B cell (primary cell): Measurements from ENCODE around the gene TLE3. TPM values are rescaled to one million over a fixed set of nuclear protein-coding genes. Genes with fewer than 3 reads are reported as not detected.

ENCODE experiments used
- ATAC-seq: fragments of 200-7000 bp; cut with Tn5 transposase; one replicate; pipeline ENCODE4 v1.10.0; 2021; ENCODE audit warnings: low read depth, mild to moderate bottlenecking, moderate number of reproducible peaks, moderate library complexity
- CTCF ChIA-PET: fragments of 350-600 bp; sonication (Branson Sonifier 250); formaldehyde crosslinking; loops from one replicate; lab custom pipeline; 2021; ENCODE audit warnings: antibody characterized with exemption, inconsistent platforms; lab: Charles Lee
- POLR2A ChIA-PET: fragments of 350-600 bp; sonication (Branson Sonifier 250); formaldehyde crosslinking; loops from one replicate; lab custom pipeline; 2021; ENCODE audit warnings: antibody characterized with exemption; lab: Charles Lee
- DNase-seq: peaks from one replicate; pipeline ENCODE4 v3.0.0; 2013
- H2AFZ ChIP-seq: 2 replicates; pipeline ENCODE4 v1.6.1; 2012; ENCODE audit warnings: mild to moderate bottlenecking, low read depth, low read length; ENCODE audit not compliant: insufficient read depth, poor library complexity, severe bottlenecking
- H3K27ac ChIP-seq, 2 donors: 1 replicate in 1 of 2; 2 replicates in 1 of 2; pipeline ENCODE4 v1.5.1; 2012 to 2013; ENCODE audit warnings: low read length in 2 of 2, mild to moderate bottlenecking in 2 of 2, moderate library complexity in 1 of 2
- H3K27me3 ChIP-seq, 4 experiments: fragments of 200-600 bp in 1 of 4; sonication (generic) in 1 of 4; replicated peaks in 1 of 4; 1 replicate in 2 of 4; 2 replicates in 2 of 4; pipeline versions ENCODE4 v1.6.1 to v1.7.0; 2013 to 2016; ENCODE audit warnings: low read length in 3 of 4, mild to moderate bottlenecking in 2 of 4, mixed read lengths in 1 of 4, moderate library complexity in 1 of 4; ENCODE audit not compliant: insufficient read depth in 4 of 4, control insufficient read depth in 3 of 4; ENCODE audit errors: control extremely low read depth in 1 of 4
- H3K36me3 ChIP-seq, 2 experiments: replicated peaks in 1 of 2; 1 replicate in 1 of 2; 2 replicates in 1 of 2; pipeline versions ENCODE4 v1.6.1 to v1.7.1; 2013; ENCODE audit warnings: low read length in 1 of 2; ENCODE audit not compliant: insufficient read depth in 2 of 2, control insufficient read depth in 1 of 2; ENCODE audit errors: control extremely low read depth in 1 of 2, extremely low read depth in 1 of 2
- H3K4me1 ChIP-seq, 2 donors: fragments of 200-600 bp in 1 of 2; sonication (generic) in 1 of 2; 1 replicate in 1 of 2; 2 replicates in 1 of 2; pipeline versions ENCODE4 v1.5.1 to v1.6.1; 2013 to 2017; ENCODE audit warnings: low read length in 2 of 2; ENCODE audit not compliant: control insufficient read depth in 2 of 2, insufficient read depth in 2 of 2
- H3K4me2 ChIP-seq: replicated peaks from 2 replicates; pipeline ENCODE3; 2012; ENCODE audit warnings: mild to moderate bottlenecking, low read depth, low read length; ENCODE audit not compliant: poor library complexity, severe bottlenecking
- H3K4me3 ChIP-seq, 5 experiments: fragments of 200-600 bp in 1 of 5; sonication (generic) in 1 of 5; 1 replicate in 3 of 5; 2 replicates in 2 of 5; pipeline versions ENCODE4 v1.5.1 to v1.7.0; 2011 to 2016; ENCODE audit warnings: low read length in 4 of 5, mild to moderate bottlenecking in 4 of 5, low read depth in 2 of 5, control low read depth in 1 of 5, moderate library complexity in 1 of 5; ENCODE audit not compliant: insufficient read depth in 1 of 5; ENCODE audit errors: control extremely low read depth in 1 of 5, extremely low read depth in 1 of 5
- H3K79me2 ChIP-seq: fragments of 200-600 bp; sonication (generic); one replicate; pipeline ENCODE4 v1.6.0; 2016; ENCODE audit warnings: low read length; ENCODE audit not compliant: control insufficient read depth, insufficient read depth
- H3K9ac ChIP-seq: fragments of 200-600 bp; sonication (generic); 2 replicates; pipeline ENCODE4 v1.6.1; 2017; ENCODE audit warnings: mild to moderate bottlenecking, low read length, moderate library complexity
- H3K9me3 ChIP-seq, 3 donors: one replicate each; pipeline versions ENCODE4 v1.6.1 to v1.7.1; 2013; ENCODE audit warnings: low read length in 2 of 3; ENCODE audit not compliant: control insufficient read depth in 2 of 3, insufficient read depth in 1 of 3; ENCODE audit errors: control extremely low read depth in 1 of 3
- H4K20me1 ChIP-seq: 2 replicates; pipeline ENCODE4 v1.6.0; 2012; ENCODE audit warnings: mild to moderate bottlenecking, low read length; ENCODE audit not compliant: insufficient read depth, control insufficient read depth, poor library complexity, severe bottlenecking
- H3K27ac Mint-ChIP-seq: one replicate; pipeline ENCODE4 v1.8.0; 2021; ENCODE audit warnings: mixed read lengths
- H3K27me3 Mint-ChIP-seq: one replicate; pipeline ENCODE4 v1.8.0; 2021; ENCODE audit warnings: mixed read lengths
- H3K4me1 Mint-ChIP-seq: one replicate; pipeline ENCODE4 v1.8.0; 2021; ENCODE audit warnings: mixed read lengths
- H3K4me3 Mint-ChIP-seq: one replicate; pipeline ENCODE4 v1.8.0; 2021; ENCODE audit warnings: mixed read lengths
- H3K9me3 Mint-ChIP-seq: one replicate; pipeline ENCODE4 v1.8.0; 2022; ENCODE audit warnings: mixed read lengths; ENCODE audit not compliant: insufficient read depth
- CTCF ChIP-seq: fragments of 200-600 bp; IDR thresholded peaks from one replicate; pipeline ENCODE4 v1.8.0; 2022; ENCODE audit warnings: antibody characterized with exemption, mild to moderate bottlenecking
- EZH2 ChIP-seq: IDR thresholded peaks from 2 replicates; pipeline ENCODE4 v1.6.1; 2012; ENCODE audit warnings: borderline replicate concordance, low read depth, mild to moderate bottlenecking, moderate library complexity, low read length; ENCODE audit not compliant: insufficient read depth, poor library complexity, severe bottlenecking
- WGBS: methylation state at CpG from one replicate; pipeline ENCODE4 v1.1.5; 2013; ENCODE audit warnings: missing lambda C conversion rate; ENCODE audit not compliant: insufficient coverage; 5-methylcytosine and 5-hydroxymethylcytosine counted together
- intact Hi-C: fragments of 100-400 bp; cut with micrococcal nuclease; formaldehyde crosslinking; loops from one replicate; pipeline ENCODE4 v1.10.0; 2022
- polyA plus RNA-seq: library from polyadenylated mRNA; depleted of rRNA; stranded (reverse); fragments of >200 nt; gene quantifications from 2 replicates; pipeline ENCODE4 v1.2.3, GENCODE V29; 2012
- total RNA-seq, 2 donors: library from RNA; stranded (reverse); fragments of 120-200 nt in 1 of 2; gene quantifications; 1 replicate in 1 of 2; 2 replicates in 1 of 2; pipeline versions ENCODE4 v1.2.3 to v1.2.4, GENCODE V29; 2013 to 2022

Gene TLE3
- total and polyA plus RNA-seq, 2 donors (not counting 1 experiment from before 2014, with no cell fraction given): 187 to 278 TPM

- no peak for ATAC-seq
- no peaks in the 10 kb centered on the region for H3K9me3 ChIP-seq
- Mint-ChIP-seq H3K9me3 (no peaks in the 10 kb centered on the region), H3K27me3 (no peaks in the 10 kb centered on the region), H3K4me3 (peak overlapping the region; percentile 94), H3K4me1 (peaks cover 67% of the 10 kb centered on the region), H3K27ac (peak overlapping the region; percentile 97)
- peaks cover 60 to 74% of the 10 kb centered on the region in 2 donors for H3K4me1 ChIP-seq
- DNase-seq: no peak
- intact Hi-C loops: loop anchor here (1.0 to 5.0 kb wide), 10 partner anchors 11 to 1280 kb away; partner anchors contain the start of gene RPLP1
- peaks cover 53% of the 10 kb centered on the region for H3K79me2 ChIP-seq
- H4K20me1 ChIP-seq: peaks cover 48% of the 10 kb centered on the region
- CTCF ChIA-PET: interaction anchor here (0.8 to 5.6 kb wide), 19 partner anchors 11 to 621 kb away, joined by 3 to 31 read pairs (median 4); no protein-coding TSS in a partner anchor
- H3K36me3 ChIP-seq: peaks cover 0 to 23% of the 10 kb centered on the region in 2 experiments
- under 1% methylated on average over 34 of the region's 37 CpGs for WGBS
- peak overlapping the region; percentile 67 for H2AFZ ChIP-seq
- no peak for TF ChIP-seq EZH2
- no peak for TF ChIP-seq CTCF
- peaks cover 0 to 15% (median 7%) of the 10 kb centered on the region in 4 experiments for H3K27me3 ChIP-seq
- peak overlapping the region; percentile 79 to 82 for H3K27ac ChIP-seq
- H3K9ac ChIP-seq: peak overlapping the region; percentile 92
- H3K4me2 ChIP-seq: peak overlapping the region; percentile 96
- H3K4me3 ChIP-seq: peak overlapping the region in 4 of 5 experiments; percentile 86 to 97 (median 94)
- POLR2A ChIA-PET: interaction anchor here (0.8 to 3.3 kb wide), 11 partner anchors 11 to 353 kb away, joined by 3 to 36 read pairs (median 4); no protein-coding TSS in a partner anchor
Measured at GRCh38 chr15:70097063-70097320, 725 bp downstream of the TLE3 start.
